ENCODE results near the gene SLC25A13. TPM values are rescaled to one million over a fixed set of nuclear protein-coding genes. Genes with fewer than 3 reads are reported as not detected.

The SLC25A13 gene
- total and polyA plus RNA-seq, 2 of the 8 experiments (the other 6 are each of a cell fraction or from before 2014, with no cell fraction given), result 30.8 to 85.4 TPM

GRCh38 chr7:96216373-96216772 is 105.5 kb downstream of the SLC25A13 start:
- Histone ChIP-seq H2BK120ac (replicated peaks; ENCODE audit: low read depth, low read length) (no peak overlapping the region), H4K20me1 (replicated peaks in 1 of 2; ENCODE audit: control insufficient read depth in 1 of 2, insufficient read depth in 2 of 2, low read length in 2 of 2) (peaks cover 3% of the 10 kb centered on the region in 2 experiments), H3K4me3 (ENCODE audit: extremely low read depth in 1 of 4, insufficient read depth in 2 of 4, low read depth in 3 of 4, low read length in 4 of 4) (no peak overlapping the region), H3K56ac (replicated peaks; ENCODE audit: insufficient read length, low read depth, low read length) (no peak overlapping the region), H3K14ac (ENCODE audit: insufficient read length) (no peak overlapping the region), H3K23me2 (ENCODE audit: low read depth, low read length) (no peaks in the 10 kb centered on the region), H3K79me1 (ENCODE audit: low read depth, low read length) (0 out of 2 replicates have a peak, but pooled peaks cover 2% of the 10 kb centered on the region), H3K9me3 (ENCODE audit: insufficient read depth in 2 of 2, low read depth in 1 of 2, low read length in 1 of 2) (0 out of 4 replicates have a peak, but pooled peaks cover 0 to 2% of the 10 kb centered on the region in 2 experiments), H2AFZ (ENCODE audit: low read length) (no peak overlapping the region), H2BK20ac (ENCODE audit: low read length) (no peak overlapping the region), H2AK5ac (ENCODE audit: low read depth, low read length) (no peak overlapping the region), H3K4me1 (replicated peaks in 1 of 4; ENCODE audit: control insufficient read depth in 3 of 4, insufficient read depth in 4 of 4, low read length in 3 of 4) (peaks cover 0 to 9% (median 1%) of the 10 kb centered on the region in 4 experiments; a peak in 4 of 7 replicates), H3K9ac (replicated peaks in 1 of 4; ENCODE audit: extremely low read depth in 1 of 4, low read depth in 3 of 4, low read length in 3 of 4) (no peak overlapping the region), H3K79me2 (ENCODE audit: control insufficient read depth in 1 of 2, insufficient read depth in 2 of 2, low read length in 2 of 2) (peaks cover 0 to 4% of the 10 kb centered on the region in 2 experiments; a peak in 1 of 4 replicates), H3K18ac (ENCODE audit: extremely low read depth, low read length) (no peak overlapping the region), H4K5ac (ENCODE audit: insufficient read length, low read depth, low read length) (no peak overlapping the region), H2BK12ac (ENCODE audit: low read depth, low read length) (no peak overlapping the region), H3K36me3 (ENCODE audit: control insufficient read depth in 2 of 4, insufficient read depth in 4 of 4, low read length in 3 of 4) (no peaks in the 10 kb centered on the region), H2BK15ac (ENCODE audit: low read length) (no peak overlapping the region), H2BK5ac (ENCODE audit: low read depth, low read length) (no peak overlapping the region), H3K27ac (ENCODE audit: low read depth, low read length) (no peak overlapping the region), H3K27me3 (replicated peaks in 1 of 4; ENCODE audit: control insufficient read depth in 3 of 4, extremely low read depth in 1 of 4, insufficient read depth in 3 of 4, low read length in 3 of 4) (no peaks in the 10 kb centered on the region), H3K4ac (replicated peaks; ENCODE audit: insufficient read length, low read depth, low read length) (no peak overlapping the region), H4K8ac (ENCODE audit: extremely low read depth, insufficient read depth, low read length) (no peak overlapping the region), H3K23ac (ENCODE audit: insufficient read length) (no peak overlapping the region), H4K91ac (replicated peaks; ENCODE audit: insufficient read length, low read length) (no peak overlapping the region), H3K4me2 (ENCODE audit: insufficient read depth in 1 of 2, low read depth in 2 of 2, low read length in 2 of 2) (no peak overlapping the region)
- no peak for TF ChIP-seq GTF2F1 (IDR thresholded peaks at IDR 0.05; ENCODE audit: borderline replicate concordance, low read depth, low read length)
- no peak for TF ChIP-seq CHD1 (IDR thresholded peaks at IDR 0.05; ENCODE audit: low read depth, low read length)
- TF ChIP-seq TBP (IDR thresholded peaks at IDR 0.05; ENCODE audit: low read depth, low read length), result no peak
- no peak for TF ChIP-seq SP2 (IDR thresholded peaks at IDR 0.05; ENCODE audit: low read length)
- TF ChIP-seq CBX8 (IDR thresholded peaks at IDR 0.05; ENCODE audit: borderline replicate concordance, low read depth, low read length), result no peak
- no peak for TF ChIP-seq RBBP5 (IDR thresholded peaks at IDR 0.05; ENCODE audit: borderline replicate concordance, low read depth, low read length)
- TF ChIP-seq POU5F1 (IDR thresholded peaks at IDR 0.05; ENCODE audit: low read depth, low read length), result no peak
- no peak for TF ChIP-seq SP1 (IDR thresholded peaks at IDR 0.05; ENCODE audit: low read depth, low read length)
- no peak for TF ChIP-seq CTBP2 (IDR thresholded peaks at IDR 0.05; ENCODE audit: borderline replicate concordance, insufficient read depth, insufficient read length, low read length)
- TF ChIP-seq E2F6 (IDR thresholded peaks at IDR 0.05), result no peak
- FAIRE-seq, result no peak
- POLR2A ChIA-PET (ENCODE audit: partially characterized antibody), result no interaction called here
- DNase-seq (ENCODE audit: low read depth in 1 of 2, low spot score in 2 of 2), result no peak
- 93% methylated on average over 7 of the region's 7 CpGs; no CpG with 5 or more reads in 1 of the 2 experiments for WGBS, 2 experiments (ENCODE audit: extremely low coverage in 1 of 2, insufficient coverage in 1 of 2, insufficient read length in 1 of 2, insufficient replicate concordance in 2 of 2, low coverage in 1 of 2, low lambda C conversion rate in 2 of 2, missing lambda C conversion rate in 1 of 2)
- CTCF ChIA-PET (ENCODE audit: partially characterized antibody), result no interaction called here

Measured in H1 (cell line).